Measurements from ENCODE around the gene PAX2.

PAX2 gene

GRCh38 chr10:100747456-100748230 lies 2.3 kb downstream of the PAX2 start:
- TF ChIP-seq CTCF (IDR thresholded peaks at IDR 0.05) (no peak), ZFX (IDR thresholded peaks at IDR 0.05; ENCODE audit: borderline replicate concordance) (no peak)
- H3K27ac ChIP-seq, result no peak overlapping the region

- TF ChIP-seq ZFX (IDR thresholded peaks at IDR 0.05; ENCODE audit: borderline replicate concordance), result no peak
- TF ChIP-seq CTCF (IDR thresholded peaks at IDR 0.05), result no peak
- no peak overlapping the region for H3K27ac ChIP-seq
Measured at GRCh38 chr10:100748231-100749058, 3.1 kb downstream of the PAX2 start.

GRCh38 chr10:100749059-100749308 lies 3.6 kb downstream of the PAX2 start:
- H3K27ac ChIP-seq, result no peak overlapping the region
- no peak for TF ChIP-seq ZFX (IDR thresholded peaks at IDR 0.05; ENCODE audit: borderline replicate concordance)
- TF ChIP-seq CTCF (IDR thresholded peaks at IDR 0.05), result no peak

- TF ChIP-seq ZFX (IDR thresholded peaks at IDR 0.05; ENCODE audit: borderline replicate concordance), result no peak
- no peak for TF ChIP-seq CTCF (IDR thresholded peaks at IDR 0.05)
- H3K27ac ChIP-seq, result no peak overlapping the region
Measured at GRCh38 chr10:100749309-100750217, 4.2 kb downstream of the PAX2 start.

- H3K27ac ChIP-seq, result no peak overlapping the region
- TF ChIP-seq CTCF (IDR thresholded peaks at IDR 0.05) (no peak), ZFX (IDR thresholded peaks at IDR 0.05; ENCODE audit: borderline replicate concordance) (no peak)
Measured at GRCh38 chr10:100750291-100751210, 5.2 kb downstream of the PAX2 start.

GRCh38 chr10:100751211-100751933 lies 6.0 kb downstream of the PAX2 start:
- no peak overlapping the region for H3K27ac ChIP-seq
- no peak for TF ChIP-seq ZFX (IDR thresholded peaks at IDR 0.05; ENCODE audit: borderline replicate concordance)
- TF ChIP-seq CTCF (IDR thresholded peaks at IDR 0.05), result no peak
